ENCODE results near the gene PATJ. TPM values are rescaled to one million over a fixed set of nuclear protein-coding genes. Genes with fewer than 3 reads are reported as not detected.

Gene PATJ
- total and polyA plus RNA-seq, 2 donors (not counting 3 experiments of a cell fraction or from before 2014, with no cell fraction given), result 1.1 to 3.0 TPM

DNA sequence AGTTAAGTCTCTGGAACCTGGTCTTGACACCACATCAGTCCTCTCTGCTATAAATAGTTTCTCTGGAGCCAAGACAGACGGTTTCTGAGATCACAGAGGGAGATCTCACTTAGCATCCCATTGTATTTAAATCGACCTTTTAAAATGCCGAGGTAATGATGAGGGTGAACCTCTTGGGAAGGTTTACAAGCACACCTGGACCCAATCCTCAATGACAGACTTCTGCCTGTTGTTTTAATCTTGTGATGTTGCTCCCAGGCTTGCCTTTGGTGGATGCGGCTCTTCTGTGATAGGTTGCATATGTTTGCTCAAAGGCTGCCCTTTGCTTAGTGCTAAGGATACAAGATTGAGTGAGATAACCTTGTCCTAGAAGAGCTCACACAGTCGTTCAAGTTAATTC is 347.7 kb downstream of the PATJ start:
- DNase-seq (ENCODE audit: low read depth, low spot score), result no peak
- Histone ChIP-seq H3K79me2 (ENCODE audit: control insufficient read depth, insufficient read depth, low read length) (no peaks in the 10 kb centered on the region), H4K20me1 (replicated peaks; ENCODE audit: control insufficient read depth, extremely low read depth, insufficient read depth, low read length) (no peaks in the 10 kb centered on the region), H3K9ac (replicated peaks; ENCODE audit: extremely low read depth, insufficient read depth, low read length) (no peak overlapping the region), H3K27me3 (ENCODE audit: control insufficient read depth in 2 of 2, insufficient read depth in 2 of 2, low read length in 2 of 2) (no peaks in the 10 kb centered on the region), H3K4me1 (ENCODE audit: control insufficient read depth, extremely low read depth, insufficient read depth, low read length) (peaks cover 6% of the 10 kb centered on the region), H3K27ac (ENCODE audit: insufficient read depth, low read depth, low read length) (no peak overlapping the region), H3K9me3 (replicated peaks; ENCODE audit: control insufficient read depth, insufficient read depth, low read length) (no peaks in the 10 kb centered on the region), H3K36me3 (ENCODE audit: control insufficient read depth in 2 of 2, extremely low read depth in 1 of 2, insufficient read depth in 2 of 2, low read length in 2 of 2) (no peaks in the 10 kb centered on the region), H3K9me1 (replicated peaks; ENCODE audit: control insufficient read depth, extremely low read depth, insufficient read depth, low read length) (no peaks in the 10 kb centered on the region), H3K4me2 (ENCODE audit: insufficient read depth, low read length) (no peak overlapping the region), H2AFZ (ENCODE audit: low read depth, low read length) (no peak overlapping the region), H3K4me3 (replicated peaks in 1 of 3; ENCODE audit: insufficient read depth in 1 of 3, low read depth in 1 of 3, low read length in 3 of 3) (no peak overlapping the region)
- POLR2A ChIA-PET, result no interaction called here
- CTCF ChIA-PET, result no interaction called here
- BruUV-seq (replicated peaks), result no TSS peak
- no peak for FAIRE-seq
- intact Hi-C loops (cut with micrococcal nuclease) (no loop called here), dilution Hi-C loops (cut with MboI; ENCODE audit: extremely low pct_ligation_motif_present, low sequenced_read_pairs) (no loop called here)
- TF ChIP-seq, protein P1, sequence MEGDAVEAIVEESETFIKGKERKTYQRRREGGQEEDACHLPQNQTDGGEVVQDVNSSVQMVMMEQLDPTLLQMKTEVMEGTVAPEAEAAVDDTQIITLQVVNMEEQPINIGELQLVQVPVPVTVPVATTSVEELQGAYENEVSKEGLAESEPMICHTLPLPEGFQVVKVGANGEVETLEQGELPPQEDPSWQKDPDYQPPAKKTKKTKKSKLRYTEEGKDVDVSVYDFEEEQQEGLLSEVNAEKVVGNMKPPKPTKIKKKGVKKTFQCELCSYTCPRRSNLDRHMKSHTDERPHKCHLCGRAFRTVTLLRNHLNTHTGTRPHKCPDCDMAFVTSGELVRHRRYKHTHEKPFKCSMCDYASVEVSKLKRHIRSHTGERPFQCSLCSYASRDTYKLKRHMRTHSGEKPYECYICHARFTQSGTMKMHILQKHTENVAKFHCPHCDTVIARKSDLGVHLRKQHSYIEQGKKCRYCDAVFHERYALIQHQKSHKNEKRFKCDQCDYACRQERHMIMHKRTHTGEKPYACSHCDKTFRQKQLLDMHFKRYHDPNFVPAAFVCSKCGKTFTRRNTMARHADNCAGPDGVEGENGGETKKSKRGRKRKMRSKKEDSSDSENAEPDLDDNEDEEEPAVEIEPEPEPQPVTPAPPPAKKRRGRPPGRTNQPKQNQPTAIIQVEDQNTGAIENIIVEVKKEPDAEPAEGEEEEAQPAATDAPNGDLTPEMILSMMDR (IDR thresholded peaks at IDR 0.05; ENCODE audit: extremely low read depth in 1 of 2, insufficient read depth in 1 of 2, low read depth in 1 of 2, low read length in 2 of 2), result no peak
- no peak for TF ChIP-seq FOS (IDR thresholded peaks at IDR 0.05; ENCODE audit: borderline replicate concordance, insufficient read depth, low read length)

DNA sequence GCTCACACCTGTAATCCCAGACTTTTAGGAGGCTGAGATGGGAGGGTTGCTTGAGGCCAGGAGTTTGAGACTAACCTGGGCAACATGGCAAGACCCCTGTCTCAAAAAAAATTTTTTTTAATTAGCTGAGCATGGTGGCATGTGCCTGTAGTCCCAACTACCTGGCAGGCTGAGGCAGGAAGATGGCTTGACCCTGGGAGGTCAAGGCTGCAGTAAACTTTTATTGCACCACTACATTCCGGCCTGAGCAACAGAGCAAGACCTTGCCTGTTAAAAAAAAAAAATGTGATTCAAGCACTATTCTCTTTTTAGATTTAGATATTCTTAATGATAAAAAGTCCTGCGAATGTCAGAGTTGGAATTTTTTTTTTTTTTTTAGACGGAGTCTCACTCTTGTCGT is 349.8 kb downstream of the PATJ start:
- intact Hi-C loops (cut with micrococcal nuclease), result no loop called here
- ChIA-PET POLR2A (no interaction called here), CTCF (interaction anchor here (1.5 to 3.6 kb wide), 2 partner anchors 9 to 749 kb away, joined by 3 to 16 read pairs; no protein-coding TSS in a partner anchor)
- Histone ChIP-seq H2AFZ (ENCODE audit: low read depth, low read length) (no peak overlapping the region), H3K9me3 (replicated peaks; ENCODE audit: control insufficient read depth, insufficient read depth, low read length) (no peaks in the 10 kb centered on the region), H3K9me1 (replicated peaks; ENCODE audit: control insufficient read depth, extremely low read depth, insufficient read depth, low read length) (no peaks in the 10 kb centered on the region), H3K27me3 (ENCODE audit: control insufficient read depth in 2 of 2, insufficient read depth in 2 of 2, low read length in 2 of 2) (no peaks in the 10 kb centered on the region), H3K4me2 (ENCODE audit: insufficient read depth, low read length) (no peak overlapping the region), H3K9ac (replicated peaks; ENCODE audit: extremely low read depth, insufficient read depth, low read length) (no peak overlapping the region), H3K27ac (ENCODE audit: insufficient read depth, low read depth, low read length) (no peak overlapping the region), H3K36me3 (ENCODE audit: control insufficient read depth in 2 of 2, extremely low read depth in 1 of 2, insufficient read depth in 2 of 2, low read length in 2 of 2) (no peaks in the 10 kb centered on the region), H3K79me2 (ENCODE audit: control insufficient read depth, insufficient read depth, low read length) (no peaks in the 10 kb centered on the region), H4K20me1 (replicated peaks; ENCODE audit: control insufficient read depth, extremely low read depth, insufficient read depth, low read length) (no peaks in the 10 kb centered on the region), H3K4me3 (replicated peaks in 1 of 3; ENCODE audit: insufficient read depth in 1 of 3, low read depth in 1 of 3, low read length in 3 of 3) (no peak overlapping the region), H3K4me1 (ENCODE audit: control insufficient read depth, extremely low read depth, insufficient read depth, low read length) (peaks cover 6% of the 10 kb centered on the region)
- TF ChIP-seq, protein P1 (IDR thresholded peaks at IDR 0.05; ENCODE audit: extremely low read depth in 1 of 2, insufficient read depth in 1 of 2, low read depth in 1 of 2, low read length in 2 of 2), result no peak
- no peak for TF ChIP-seq MYC (IDR thresholded peaks at IDR 0.05; ENCODE audit: low read depth, low read length)
- no peak for TF ChIP-seq GATA2 (IDR thresholded peaks at IDR 0.05; ENCODE audit: insufficient read depth, insufficient read length, low read depth, low read length)
- TF ChIP-seq EZH2 (IDR thresholded peaks at IDR 0.05; ENCODE audit: borderline replicate concordance, low read depth, low read length, severe bottlenecking), result no peak
- no peak for TF ChIP-seq POLR2AphosphoS5 (IDR thresholded peaks at IDR 0.05; ENCODE audit: insufficient read depth, low read depth, low read length)
- TF ChIP-seq, protein P2, sequence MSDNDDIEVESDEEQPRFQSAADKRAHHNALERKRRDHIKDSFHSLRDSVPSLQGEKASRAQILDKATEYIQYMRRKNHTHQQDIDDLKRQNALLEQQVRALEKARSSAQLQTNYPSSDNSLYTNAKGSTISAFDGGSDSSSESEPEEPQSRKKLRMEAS (IDR thresholded peaks at IDR 0.05; ENCODE audit: insufficient read depth, insufficient read length), result no peak
- no peak for TF ChIP-seq FOS (IDR thresholded peaks at IDR 0.05; ENCODE audit: borderline replicate concordance, insufficient read depth, low read length)
- TF ChIP-seq JUN (IDR thresholded peaks at IDR 0.05; ENCODE audit: borderline replicate concordance, insufficient read depth, insufficient read length, low read depth), result no peak
- TF ChIP-seq POLR2A (IDR thresholded peaks at IDR 0.05; ENCODE audit: low read depth, low read length), result no peak
- FAIRE-seq (no peak), DNase-seq (ENCODE audit: low read depth, low spot score) (no peak)
- BruUV-seq (replicated peaks), result no TSS peak
- dilution Hi-C loops (cut with MboI; ENCODE audit: extremely low pct_ligation_motif_present, low sequenced_read_pairs), result no loop called here

Data from endothelial cell of umbilical vein (primary cell).